HFF-Myc (cell line): Measurements from ENCODE around the gene TUT4.
A peak's percentile ranks its signal among the peaks of the same experiment; 100 is the strongest.

Experiments
- DNase-seq: peaks from one replicate; pipeline ENCODE4 v3.0.0-alpha.2; 2011; ENCODE audit warnings: low read depth; ENCODE audit errors: extremely low read depth
- H3K4me3 ChIP-seq: replicated peaks from 2 replicates; pipeline ENCODE4 v1.5.1; 2011; ENCODE audit warnings: low read depth, mild to moderate bottlenecking, control low read depth, low read length
- TF ChIP-seq, protein P1 (sequence below): IDR thresholded peaks from 2 replicates; pipeline ENCODE4 v1.5.1; 2012; ENCODE audit warnings: mild to moderate bottlenecking, low read depth, low read length, control low read depth; ENCODE audit errors: missing control alignments

The TUT4 gene

DNA sequence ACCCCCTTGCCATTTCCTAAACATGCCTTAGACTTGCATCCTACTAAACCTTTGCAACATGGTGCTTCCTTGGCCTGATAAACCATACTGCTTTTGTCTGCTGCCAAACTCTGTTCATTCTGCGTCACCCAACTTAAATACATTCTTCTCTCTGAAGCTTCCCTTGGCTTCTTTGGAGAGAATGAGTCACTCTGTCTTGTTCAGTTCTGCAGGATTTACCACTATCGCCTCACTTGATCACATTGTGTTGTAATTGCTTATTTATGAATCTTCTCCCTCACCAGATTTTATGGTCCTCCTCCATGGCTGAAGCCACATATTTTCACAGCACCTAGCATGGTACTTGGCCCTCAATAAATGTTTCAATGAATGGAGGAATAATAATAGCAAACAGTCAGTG, 21.7 kb upstream of the TUT4 start:
- TF ChIP-seq, protein P1, sequence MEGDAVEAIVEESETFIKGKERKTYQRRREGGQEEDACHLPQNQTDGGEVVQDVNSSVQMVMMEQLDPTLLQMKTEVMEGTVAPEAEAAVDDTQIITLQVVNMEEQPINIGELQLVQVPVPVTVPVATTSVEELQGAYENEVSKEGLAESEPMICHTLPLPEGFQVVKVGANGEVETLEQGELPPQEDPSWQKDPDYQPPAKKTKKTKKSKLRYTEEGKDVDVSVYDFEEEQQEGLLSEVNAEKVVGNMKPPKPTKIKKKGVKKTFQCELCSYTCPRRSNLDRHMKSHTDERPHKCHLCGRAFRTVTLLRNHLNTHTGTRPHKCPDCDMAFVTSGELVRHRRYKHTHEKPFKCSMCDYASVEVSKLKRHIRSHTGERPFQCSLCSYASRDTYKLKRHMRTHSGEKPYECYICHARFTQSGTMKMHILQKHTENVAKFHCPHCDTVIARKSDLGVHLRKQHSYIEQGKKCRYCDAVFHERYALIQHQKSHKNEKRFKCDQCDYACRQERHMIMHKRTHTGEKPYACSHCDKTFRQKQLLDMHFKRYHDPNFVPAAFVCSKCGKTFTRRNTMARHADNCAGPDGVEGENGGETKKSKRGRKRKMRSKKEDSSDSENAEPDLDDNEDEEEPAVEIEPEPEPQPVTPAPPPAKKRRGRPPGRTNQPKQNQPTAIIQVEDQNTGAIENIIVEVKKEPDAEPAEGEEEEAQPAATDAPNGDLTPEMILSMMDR, result no peak
- peak; percentile 60 for DNase-seq
- H3K4me3 ChIP-seq, result no peak overlapping the region

DNA sequence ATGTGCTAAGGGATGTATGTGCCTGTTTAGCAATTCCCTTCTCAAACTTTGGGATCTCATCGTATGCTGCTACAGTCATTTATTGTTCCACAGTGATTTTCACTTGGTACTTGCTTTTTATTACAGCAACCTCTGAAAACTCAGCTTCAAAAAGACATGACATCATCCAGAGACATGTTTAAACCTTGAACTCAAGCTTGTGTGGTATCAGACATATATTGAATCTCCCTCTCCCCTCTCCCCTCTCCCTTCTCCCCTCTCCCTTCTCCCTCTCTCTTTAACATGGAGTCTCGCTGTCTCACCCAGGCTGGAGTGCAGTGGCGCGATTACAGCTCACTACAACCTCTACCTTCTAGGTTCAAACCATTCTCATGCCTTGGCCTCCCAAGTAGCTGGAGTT, 19.5 kb upstream of the TUT4 start:
- H3K4me3 ChIP-seq, result no peak overlapping the region
- DNase-seq, result no peak
- TF ChIP-seq, protein P1, result no peak

DNA sequence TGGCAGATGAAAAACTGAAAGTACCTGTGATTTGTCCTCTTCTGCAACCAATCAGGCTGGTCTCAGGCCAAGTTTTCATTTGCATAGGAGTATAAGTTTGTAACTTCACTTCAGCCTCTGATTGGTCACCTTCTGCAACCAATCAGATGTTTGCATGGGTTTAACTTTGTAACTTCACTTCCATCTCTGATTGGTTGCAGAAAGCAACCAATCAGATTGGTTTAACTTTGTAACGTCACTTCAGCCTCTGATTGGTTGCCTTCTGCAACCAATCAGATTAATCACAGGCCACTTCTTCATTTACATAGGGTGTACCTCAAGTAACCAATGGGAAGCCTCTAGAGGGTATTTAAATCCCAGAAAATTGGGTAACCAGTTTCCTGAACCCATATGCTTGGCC, 18.9 kb upstream of the TUT4 start:
- TF ChIP-seq, protein P1, result no peak
- DNase-seq, result no peak
- no peak overlapping the region for H3K4me3 ChIP-seq

DNA sequence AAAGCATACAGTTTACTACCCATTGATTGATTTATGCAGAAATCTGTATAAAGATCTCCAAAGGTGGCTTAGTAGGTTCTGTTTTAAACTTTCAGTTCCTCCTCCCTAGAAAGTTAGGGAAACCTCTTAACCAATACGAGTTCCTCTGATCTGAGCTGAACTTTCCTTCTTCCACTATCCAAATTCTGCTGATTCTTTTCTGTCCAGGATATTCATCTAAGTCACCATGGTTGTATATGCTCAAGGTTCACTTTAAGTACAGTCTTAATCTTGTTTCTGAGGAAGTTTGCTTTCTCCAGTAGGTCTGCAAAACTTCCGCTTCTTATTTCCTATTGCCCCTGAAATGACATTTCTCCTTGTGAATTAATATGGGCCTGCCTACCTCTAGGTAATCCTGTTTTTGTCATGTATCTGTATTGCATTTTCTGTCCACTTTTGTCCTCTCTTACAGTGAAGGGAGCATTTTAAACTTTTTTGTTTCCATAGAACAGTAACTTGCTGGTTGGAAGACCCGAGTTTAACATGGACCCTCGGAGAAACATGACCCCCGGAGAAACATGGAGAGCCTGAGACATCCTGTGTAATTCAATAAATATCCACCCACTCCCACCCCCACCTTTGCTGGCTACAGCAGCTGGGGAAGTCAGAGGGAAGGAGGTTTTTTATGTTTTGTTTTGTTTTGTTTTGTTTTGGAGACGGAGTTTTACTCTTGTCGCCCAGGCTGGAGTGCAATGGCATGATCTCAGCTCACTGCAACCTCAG, 16.7 kb upstream of the TUT4 start:
- H3K4me3 ChIP-seq, result no peak overlapping the region
- TF ChIP-seq, protein P1, result no peak
- DNase-seq, result no peak

DNA sequence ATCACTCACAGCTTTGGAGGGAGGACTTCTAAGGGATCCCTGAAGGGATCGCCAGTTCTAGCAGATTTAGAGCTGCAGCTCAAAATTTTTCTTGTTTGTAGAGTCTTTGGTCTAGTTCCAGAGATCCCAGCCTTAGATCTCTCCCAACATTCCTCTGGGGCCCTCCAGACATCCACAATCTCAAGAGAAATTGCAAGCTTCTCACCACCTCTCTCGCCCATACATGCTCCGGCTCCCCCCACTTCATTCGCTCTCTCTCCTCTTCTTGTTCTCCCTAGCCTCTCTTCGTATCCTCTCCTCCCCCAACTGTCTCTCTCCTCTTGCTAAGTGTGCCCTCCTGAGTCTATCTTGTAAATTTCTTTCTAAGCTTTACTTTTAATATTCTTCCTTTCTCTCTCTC, 15.1 kb upstream of the TUT4 start:
- TF ChIP-seq, protein P1, result no peak
- DNase-seq, result no peak
- H3K4me3 ChIP-seq, result no peak overlapping the region

DNA sequence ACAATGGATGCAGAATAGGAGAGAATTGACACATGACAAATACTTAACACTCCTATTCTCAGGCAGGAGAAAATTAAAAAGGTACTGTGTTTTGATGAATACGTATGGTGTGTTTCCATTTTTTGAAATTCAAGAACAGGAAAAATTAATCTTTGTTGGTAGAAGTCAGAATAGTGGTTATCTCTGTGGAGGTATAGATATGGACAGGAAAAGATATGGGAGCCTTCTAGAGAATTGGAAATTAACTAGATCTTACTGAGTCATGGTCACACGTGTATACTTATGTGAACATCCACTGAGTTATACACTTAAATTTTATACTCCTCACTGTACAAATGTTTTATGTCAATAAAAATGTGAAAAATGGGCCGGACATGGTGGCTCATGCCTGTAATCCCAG, 9.9 kb upstream of the TUT4 start:
- DNase-seq, result no peak
- TF ChIP-seq, protein P1, result no peak
- H3K4me3 ChIP-seq, result no peak overlapping the region

DNA sequence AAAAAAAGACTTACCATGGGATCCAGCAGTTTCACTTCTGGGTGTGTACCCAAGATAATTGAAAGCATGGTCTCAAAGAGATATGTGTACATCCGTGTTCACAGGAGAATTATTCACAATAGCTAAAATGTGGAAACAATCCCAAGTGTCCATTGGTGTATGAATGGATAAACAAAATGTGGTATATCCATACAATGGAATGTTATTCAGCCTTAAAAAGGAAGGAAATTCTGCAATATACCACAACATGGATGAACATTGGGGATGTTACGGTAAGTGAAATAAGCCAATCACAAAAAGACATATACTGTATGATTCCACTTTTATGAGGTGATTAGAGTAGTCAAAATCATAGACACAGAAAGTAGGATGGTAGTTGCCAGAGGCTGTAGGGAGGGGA, 7.0 kb upstream of the TUT4 start:
- DNase-seq, result no peak
- TF ChIP-seq, protein P1, result no peak
- no peak overlapping the region for H3K4me3 ChIP-seq
